ENCODE results near the gene SPTBN1. TPM values are rescaled to one million over a fixed set of nuclear protein-coding genes. Genes with fewer than 3 reads are reported as not detected.

The SPTBN1 gene
- total and polyA plus RNA-seq, 2 experiments from 2014 or later: 58.1 to 204 TPM

- H3F3A ChIP-seq (replicated peaks; ENCODE audit: low read depth): no peaks in the 10 kb centered on the region
- no peaks in the 10 kb centered on the region for H3K36me3 ChIP-seq (ENCODE audit: insufficient read depth)
- no peak overlapping the region for H2AFZ ChIP-seq
- no peak overlapping the region; the same call in 1 of the 2 replicates for H3K27ac ChIP-seq (ENCODE audit: low read depth)
- Mint-ChIP-seq H3K9me3 (no peaks in the 10 kb centered on the region), H3K36me3 (ENCODE audit: low read depth) (no peaks in the 10 kb centered on the region), H3K27ac (no peak overlapping the region), H3K27me3 (ENCODE audit: insufficient read depth, low read depth, poor library complexity) (peaks cover 8% of the 10 kb centered on the region), H3K4me3 (no peak overlapping the region), H3K4me1 (peaks cover 24% of the 10 kb centered on the region)
- no peak for TF ChIP-seq ETS1 (IDR thresholded peaks at IDR 0.05)
- no peak for TF ChIP-seq EZH2 (IDR thresholded peaks at IDR 0.05; ENCODE audit: low read depth, unreplicated experiment)
- TF ChIP-seq STAT1 (IDR thresholded peaks at IDR 0.05; ENCODE audit: unreplicated experiment): no peak
- TF ChIP-seq JUNB (IDR thresholded peaks at IDR 0.05; ENCODE audit: unreplicated experiment): no peak
- no peak for TF ChIP-seq ZNF462 (CRISPR knock-in tag; IDR thresholded peaks at IDR 0.05)
- TF ChIP-seq EZH2phosphoT487 (IDR thresholded peaks at IDR 0.05; ENCODE audit: unreplicated experiment): no peak
- TF ChIP-seq POLR2AphosphoS5 (IDR thresholded peaks at IDR 0.05; ENCODE audit: low read depth): no peak
- no peak for TF ChIP-seq CTCF (conservative IDR thresholded peaks at IDR 0.05; ENCODE audit: low read depth in 2 of 2)
- TF ChIP-seq CREB1 (CRISPR knock-in tag; IDR thresholded peaks at IDR 0.05; ENCODE audit: low read depth): no peak
- no peak for TF ChIP-seq ZNF331 (CRISPR knock-in tag; IDR thresholded peaks at IDR 0.05; ENCODE audit: low read depth)
- TF ChIP-seq NANOG (IDR thresholded peaks at IDR 0.05; ENCODE audit: borderline replicate concordance): no peak
- TF ChIP-seq REST (IDR thresholded peaks at IDR 0.05; ENCODE audit: unreplicated experiment): no peak
- TF ChIP-seq ZNF114 (CRISPR knock-in tag; IDR thresholded peaks at IDR 0.05): no peak
- no peaks in the 10 kb centered on the region for H3K9me2 ChIP-seq (ENCODE audit: insufficient read depth)
- H3K4me1 ChIP-seq (ENCODE audit: insufficient read depth): peaks cover 10% of the 10 kb centered on the region; the same call in 1 of the 2 replicates
- DNase-seq (ENCODE audit: low spot score) (no peak), ATAC-seq (no peak)
- no peak overlapping the region for H3K4me3 ChIP-seq
- H3K4me2 ChIP-seq: no peak overlapping the region
- no peaks in the 10 kb centered on the region for H3K27me3 ChIP-seq (ENCODE audit: insufficient read depth)
- H4K20me1 ChIP-seq (replicated peaks; ENCODE audit: insufficient read depth): no peaks in the 10 kb centered on the region
- peaks cover 47% of the 10 kb centered on the region for H3K79me2 ChIP-seq (replicated peaks; ENCODE audit: insufficient read depth)
Observed at GRCh38 chr2:54475285-54475684, 19.2 kb downstream of the SPTBN1 start.

Measured in GM23338 (cell line).